Spinal cord (tissue), 10 donors: ENCODE results near the gene GCC2. TPM values are rescaled to one million over a fixed set of nuclear protein-coding genes. Genes with fewer than 3 reads are reported as not detected.

Experiments
- DNase-seq, 6 donors: peaks; one replicate each; pipeline versions ENCODE4 v3.0.0 to v3.0.0-alpha.2; 2013 to 2015; ENCODE audit warnings: low spot score in 6 of 6, low read depth in 4 of 6
- H3K27ac ChIP-seq: one replicate; pipeline ENCODE4 v1.5.1; 2013; ENCODE audit warnings: low read depth, low read length, control low read depth
- H3K27me3 ChIP-seq: one replicate; pipeline ENCODE4 v1.6.1; 2013; ENCODE audit warnings: low read length; ENCODE audit not compliant: control insufficient read depth, insufficient read depth
- H3K36me3 ChIP-seq: one replicate; pipeline ENCODE4 v1.6.1; 2013; ENCODE audit warnings: low read length; ENCODE audit not compliant: control insufficient read depth, insufficient read depth
- H3K4me1 ChIP-seq: one replicate; pipeline ENCODE4 v1.6.1; 2013; ENCODE audit warnings: low read length; ENCODE audit not compliant: control insufficient read depth, insufficient read depth
- H3K4me3 ChIP-seq: one replicate; pipeline ENCODE4 v1.5.1; 2013; ENCODE audit warnings: low read depth, low read length, control low read depth
- H3K9me3 ChIP-seq: one replicate; pipeline ENCODE4 v1.6.1; 2013; ENCODE audit warnings: low read length; ENCODE audit not compliant: control insufficient read depth, insufficient read depth
- WGBS: methylation state at CpG from one replicate; pipeline ENCODE4 v1.1.5; 2013; ENCODE audit warnings: missing lambda C conversion rate; ENCODE audit not compliant: insufficient coverage; 5-methylcytosine and 5-hydroxymethylcytosine counted together
- long read RNA-seq, 4 donors: transcript quantifications; one replicate each; lab custom pipeline, GENCODE V29; 2026
- polyA plus RNA-seq, 2 donors: library from polyadenylated mRNA; unstranded; fragments of 120-200 nt; gene quantifications; one replicate each; pipeline ENCODE4 v1.2.1, GENCODE V29; 2013; ENCODE audit not compliant: insufficient read length in 2 of 2
- total RNA-seq, 2 donors: library from RNA; depleted of rRNA in 1 of 2; stranded (reverse); fragments of 120-200 nt in 1 of 2; fragments of >200 nt in 1 of 2; gene quantifications; one replicate each; pipeline versions ENCODE4 v1.2.3 to v1.2.4, GENCODE V29; 2013 to 2014
- donor health status: healthy.

Gene GCC2
- total RNA-seq (10 to 100 TPM; 36.3 to 59.5 TPM), polyA plus RNA-seq (10 to 100 TPM; 24.5 to 29.9 TPM)
- long read RNA-seq, donor 1, partial matches to known transcripts = 0 of 3 reads
- long read RNA-seq, donor 1, other reads (novel, unspliced or antisense) = 0 of 3 reads
- long read RNA-seq, donor 2 = 0 reads
- long read RNA-seq, donor 3, full-length matches to known transcripts = 3 of 3 reads
- long read RNA-seq, donor 3, partial matches to known transcripts = 0 of 3 reads
- long read RNA-seq, donor 3, other reads (novel, unspliced or antisense) = 0 of 3 reads
- long read RNA-seq, donor 4, full-length matches to known transcripts = 4 of 4 reads
- long read RNA-seq, donor 4, partial matches to known transcripts = 0 of 4 reads
- long read RNA-seq, donor 4, other reads (novel, unspliced or antisense) = 0 of 4 reads

- WGBS = under 1% methylated on average over 51 of the region's 55 CpGs
- Histone ChIP-seq H3K4me3 (peak within 1 kb of the TSS; percentile 97), H3K27me3 (no peaks in the 10 kb centered on the region), H3K9me3 (no peaks in the 10 kb centered on the region), H3K27ac (peak within 1 kb of the TSS; percentile 91), H3K36me3 (peaks cover 10% of the 10 kb centered on the region), H3K4me1 (peaks cover 5% of the 10 kb centered on the region)
- peak; percentile 79 to 98 (median 86) for DNase-seq
These were observed at the start of gene GCC2 for GRCh38 chr2:108448678-108449409. Gene GCC2, plus strand, starts transcription at chr2:108449206. Its CDS starts 69 bp downstream, at chr2:108449275.

- Histone ChIP-seq H3K27me3 (no peaks in the 10 kb centered on the region), H3K27ac (no peak overlapping the region), H3K9me3 (peaks cover 10% of the 10 kb centered on the region), H3K36me3 (no peaks in the 10 kb centered on the region), H3K4me3 (no peak overlapping the region), H3K4me1 (no peaks in the 10 kb centered on the region)
- no peak for DNase-seq
- 80% methylated on average over 1 of the region's 2 CpGs for WGBS
These were observed 49.5 kb upstream of the GCC2 start for GRCh38 chr2:108399479-108399878.

- H3K27ac ChIP-seq = no peak overlapping the region
- WGBS = no CpG with 5 or more reads among the region's 3 CpGs
- DNase-seq = no peak
- H3K4me1 ChIP-seq = no peaks in the 10 kb centered on the region
- no peaks in the 10 kb centered on the region for H3K36me3 ChIP-seq
- peaks cover 10% of the 10 kb centered on the region for H3K9me3 ChIP-seq
- H3K27me3 ChIP-seq = no peaks in the 10 kb centered on the region
- H3K4me3 ChIP-seq = no peak overlapping the region
These were observed 47.2 kb upstream of the GCC2 start for GRCh38 chr2:108401800-108402199.

- H3K27ac ChIP-seq = no peak overlapping the region
- WGBS = 23% methylated on average over 6 of the region's 7 CpGs
- H3K4me3 ChIP-seq = no peak overlapping the region
- H3K4me1 ChIP-seq = no peaks in the 10 kb centered on the region
- peaks cover 10% of the 10 kb centered on the region for H3K9me3 ChIP-seq
- H3K36me3 ChIP-seq = no peaks in the 10 kb centered on the region
- H3K27me3 ChIP-seq = no peaks in the 10 kb centered on the region
- peak in 1 of 6 donors; percentile 33 for DNase-seq
These were observed 45.5 kb upstream of the GCC2 start for GRCh38 chr2:108403494-108403893.

- DNase-seq = no peak
- 57% methylated on average over 1 of the region's 4 CpGs for WGBS
- Histone ChIP-seq H3K27ac (no peak overlapping the region), H3K9me3 (no peaks in the 10 kb centered on the region), H3K27me3 (no peaks in the 10 kb centered on the region), H3K36me3 (no peaks in the 10 kb centered on the region), H3K4me3 (no peak overlapping the region), H3K4me1 (no peaks in the 10 kb centered on the region)
These were observed 44.1 kb upstream of the GCC2 start for GRCh38 chr2:108404784-108405397.

- Histone ChIP-seq H3K27ac (no peak overlapping the region), H3K4me3 (no peak overlapping the region), H3K9me3 (no peaks in the 10 kb centered on the region), H3K4me1 (no peaks in the 10 kb centered on the region), H3K36me3 (no peaks in the 10 kb centered on the region), H3K27me3 (no peaks in the 10 kb centered on the region)
- DNase-seq = no peak
- WGBS = 92% methylated on average over 2 of the region's 6 CpGs
These were observed 40.9 kb upstream of the GCC2 start for GRCh38 chr2:108407864-108408729.

GRCh38 chr2:108409768-108410167, 39.2 kb upstream of the GCC2 start:
- H3K27ac ChIP-seq = no peak overlapping the region
- no peaks in the 10 kb centered on the region for H3K9me3 ChIP-seq
- no peaks in the 10 kb centered on the region for H3K27me3 ChIP-seq
- no CpG with 5 or more reads among the region's 1 CpG for WGBS
- H3K36me3 ChIP-seq = no peaks in the 10 kb centered on the region
- no peaks in the 10 kb centered on the region for H3K4me1 ChIP-seq
- no peak overlapping the region for H3K4me3 ChIP-seq
- DNase-seq = no peak

GRCh38 chr2:108412995-108413710, 35.9 kb upstream of the GCC2 start:
- Histone ChIP-seq H3K4me1 (no peaks in the 10 kb centered on the region), H3K27me3 (no peaks in the 10 kb centered on the region), H3K4me3 (no peak overlapping the region), H3K9me3 (no peaks in the 10 kb centered on the region), H3K36me3 (no peaks in the 10 kb centered on the region), H3K27ac (no peak overlapping the region)
- no peak for DNase-seq
- no CpG with 5 or more reads among the region's 1 CpG for WGBS
